Measurements from ENCODE around the gene KIF14.
"Not testable (repeated sequence)": the region's sequence is repeated elsewhere in the genome, so short reads cannot be mapped to it uniquely, and the experiment has no call there.

KIF14 gene

DNA sequence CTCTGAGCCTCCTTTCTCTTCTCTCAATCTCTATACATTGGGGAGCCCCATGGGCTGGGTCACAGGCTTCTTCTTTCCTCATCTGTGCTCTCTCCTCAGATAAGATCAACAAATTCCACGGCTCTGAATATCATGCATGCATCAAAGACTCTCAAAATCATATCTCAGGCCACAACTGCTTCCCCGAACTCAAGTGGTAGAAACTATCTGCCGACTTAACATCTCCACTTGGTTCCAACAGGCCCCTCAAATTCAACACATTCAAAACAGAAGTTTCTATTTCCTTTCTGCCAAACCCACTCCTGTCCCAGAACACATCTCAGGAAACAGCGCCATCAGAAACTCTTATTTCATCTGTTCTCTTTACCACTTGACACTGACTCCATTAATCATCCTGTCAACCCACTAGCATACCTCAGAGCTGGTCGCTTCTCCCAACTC lies 32.5 kb upstream of the KIF14 start:
- Histone ChIP-seq H3K9ac (ENCODE audit: low read length) (no peak overlapping the region), H3K9me3 (ENCODE audit: control insufficient read depth, low read length) (no peaks in the 10 kb centered on the region), H3K27me3 (ENCODE audit: control insufficient read depth, insufficient read depth, low read length) (no peaks in the 10 kb centered on the region), H3K36me3 (ENCODE audit: control insufficient read depth, insufficient read depth, low read length) (peaks cover 3% of the 10 kb centered on the region), H3K4me3 (ENCODE audit: low read length) (no peak overlapping the region), H3K4me1 (ENCODE audit: control insufficient read depth, insufficient read depth, low read length) (no peaks in the 10 kb centered on the region)

GRCh38 chr1:200652378-200652777 lies 31.8 kb upstream of the KIF14 start:
- no peaks in the 10 kb centered on the region for H3K27me3 ChIP-seq (ENCODE audit: control insufficient read depth, insufficient read depth, low read length)
- H3K9me3 ChIP-seq (ENCODE audit: control insufficient read depth, low read length), result no peaks in the 10 kb centered on the region
- H3K4me3 ChIP-seq (ENCODE audit: low read length), result no peak overlapping the region
- no peak overlapping the region for H3K9ac ChIP-seq (ENCODE audit: low read length)
- H3K36me3 ChIP-seq (ENCODE audit: control insufficient read depth, insufficient read depth, low read length), result peaks cover 3% of the 10 kb centered on the region
- no peaks in the 10 kb centered on the region for H3K4me1 ChIP-seq (ENCODE audit: control insufficient read depth, insufficient read depth, low read length)

- no peaks in the 10 kb centered on the region for H3K9me3 ChIP-seq (ENCODE audit: control insufficient read depth, low read length)
- no peak overlapping the region for H3K4me3 ChIP-seq (ENCODE audit: low read length)
- H3K9ac ChIP-seq (ENCODE audit: low read length), result no peak overlapping the region
- H3K4me1 ChIP-seq (ENCODE audit: control insufficient read depth, insufficient read depth, low read length), result no peaks in the 10 kb centered on the region
- no peaks in the 10 kb centered on the region for H3K36me3 ChIP-seq (ENCODE audit: control insufficient read depth, insufficient read depth, low read length)
- H3K27me3 ChIP-seq (ENCODE audit: control insufficient read depth, insufficient read depth, low read length), result no peaks in the 10 kb centered on the region
Measured at GRCh38 chr1:200646515-200646914, 26.0 kb upstream of the KIF14 start.

DNA sequence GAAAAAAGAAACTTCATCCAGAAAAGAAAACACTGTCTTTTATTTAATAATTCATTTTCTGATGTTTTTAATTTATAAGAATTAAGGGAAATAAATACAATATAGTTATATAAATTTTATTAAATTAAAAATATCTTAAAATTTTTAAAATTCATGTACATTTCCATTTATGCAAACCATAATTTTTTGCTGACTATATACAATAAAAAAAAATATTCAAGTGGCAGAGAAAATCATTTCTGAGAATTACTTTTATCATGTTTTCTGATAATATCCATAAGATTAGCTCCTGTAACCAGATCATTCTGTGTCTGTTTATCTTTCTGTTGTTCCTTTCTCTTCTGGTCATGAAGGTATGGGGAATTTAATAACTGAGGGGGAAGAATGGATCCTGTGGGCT lies 23.5 kb upstream of the KIF14 start:
- no peaks in the 10 kb centered on the region for H3K36me3 ChIP-seq (ENCODE audit: control insufficient read depth, insufficient read depth, low read length)

GRCh38 chr1:200642481-200642880 lies 21.9 kb upstream of the KIF14 start:
- H3K4me1 ChIP-seq (ENCODE audit: control insufficient read depth, insufficient read depth, low read length), result peaks cover 9% of the 10 kb centered on the region
- no peak overlapping the region for H3K4me3 ChIP-seq (ENCODE audit: low read length)
- H3K27me3 ChIP-seq (ENCODE audit: control insufficient read depth, insufficient read depth, low read length), result no peaks in the 10 kb centered on the region
- no peaks in the 10 kb centered on the region for H3K9me3 ChIP-seq (ENCODE audit: control insufficient read depth, low read length)
- H3K36me3 ChIP-seq (ENCODE audit: control insufficient read depth, insufficient read depth, low read length), result no peaks in the 10 kb centered on the region
- H3K9ac ChIP-seq (ENCODE audit: low read length), result no peak overlapping the region

More for the DNA sequence above, 23.5 kb upstream of the KIF14 start:
- no peak overlapping the region for H3K4me3 ChIP-seq (ENCODE audit: low read length)
- no peaks in the 10 kb centered on the region for H3K27me3 ChIP-seq (ENCODE audit: control insufficient read depth, insufficient read depth, low read length)
- H3K4me1 ChIP-seq (ENCODE audit: control insufficient read depth, insufficient read depth, low read length), result peaks cover 9% of the 10 kb centered on the region
- H3K9ac ChIP-seq (ENCODE audit: low read length), result no peak overlapping the region
- no peaks in the 10 kb centered on the region for H3K9me3 ChIP-seq (ENCODE audit: control insufficient read depth, low read length)

DNA sequence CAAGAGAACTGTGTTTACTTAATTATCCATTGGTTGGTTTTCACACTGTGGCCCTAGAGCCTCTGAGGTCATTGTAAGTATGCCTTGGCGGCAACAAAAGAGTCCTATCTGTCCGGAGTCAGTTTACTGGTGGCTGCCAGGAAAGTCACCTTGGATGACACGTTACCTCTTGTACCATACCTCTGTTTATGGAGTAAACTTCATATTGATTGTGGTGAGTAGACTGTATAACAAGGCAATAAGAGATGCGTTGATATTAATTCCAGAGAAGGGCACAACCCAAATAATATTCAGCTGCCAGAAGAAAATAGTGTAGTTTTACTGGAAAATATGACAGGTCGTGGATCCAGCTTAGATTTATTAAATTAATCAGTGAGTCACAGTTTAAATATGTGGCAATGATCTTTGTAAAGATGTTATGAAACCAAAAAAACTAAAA lies 20.4 kb upstream of the KIF14 start:
- Histone ChIP-seq H3K9me3 (ENCODE audit: control insufficient read depth, low read length) (no peaks in the 10 kb centered on the region), H3K4me1 (ENCODE audit: control insufficient read depth, insufficient read depth, low read length) (peaks cover 9% of the 10 kb centered on the region), H3K9ac (ENCODE audit: low read length) (no peak overlapping the region), H3K4me3 (ENCODE audit: low read length) (no peak overlapping the region), H3K36me3 (ENCODE audit: control insufficient read depth, insufficient read depth, low read length) (no peaks in the 10 kb centered on the region), H3K27me3 (ENCODE audit: control insufficient read depth, insufficient read depth, low read length) (no peaks in the 10 kb centered on the region)

GRCh38 chr1:200640373-200640962 lies 19.9 kb upstream of the KIF14 start:
- no peak overlapping the region for H3K9ac ChIP-seq (ENCODE audit: low read length)
- H3K27me3 ChIP-seq (ENCODE audit: control insufficient read depth, insufficient read depth, low read length), result no peaks in the 10 kb centered on the region
- no peak overlapping the region for H3K4me3 ChIP-seq (ENCODE audit: low read length)
- peaks cover 9% of the 10 kb centered on the region for H3K4me1 ChIP-seq (ENCODE audit: control insufficient read depth, insufficient read depth, low read length)
- H3K9me3 ChIP-seq (ENCODE audit: control insufficient read depth, low read length), result no peaks in the 10 kb centered on the region
- no peaks in the 10 kb centered on the region for H3K36me3 ChIP-seq (ENCODE audit: control insufficient read depth, insufficient read depth, low read length)

DNA sequence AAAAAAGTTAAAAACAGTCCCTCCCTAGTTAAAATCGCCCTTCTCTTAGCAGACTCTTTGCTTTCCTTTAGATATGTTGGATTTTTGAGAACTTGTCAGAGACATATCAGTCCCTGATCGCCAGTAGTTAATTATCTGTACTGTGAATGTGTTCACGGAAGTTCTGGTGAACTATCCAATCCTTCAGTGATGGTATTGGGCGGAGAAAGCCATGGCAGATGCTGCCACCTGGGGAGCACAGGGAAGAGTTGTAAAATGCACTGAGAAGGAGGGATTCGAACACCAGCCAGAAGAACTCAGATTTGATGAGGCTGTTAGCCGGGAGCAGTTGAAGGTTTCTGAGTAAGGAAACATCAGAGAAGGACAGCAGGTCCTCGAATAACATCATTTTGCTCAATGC lies 17.5 kb upstream of the KIF14 start:
- Histone ChIP-seq H3K9me3 (ENCODE audit: control insufficient read depth, low read length) (no peaks in the 10 kb centered on the region), H3K4me3 (ENCODE audit: low read length) (no peak overlapping the region), H3K27me3 (ENCODE audit: control insufficient read depth, insufficient read depth, low read length) (no peaks in the 10 kb centered on the region), H3K4me1 (ENCODE audit: control insufficient read depth, insufficient read depth, low read length) (peaks cover 9% of the 10 kb centered on the region), H3K9ac (ENCODE audit: low read length) (no peak overlapping the region), H3K36me3 (ENCODE audit: control insufficient read depth, insufficient read depth, low read length) (no peaks in the 10 kb centered on the region)

DNA sequence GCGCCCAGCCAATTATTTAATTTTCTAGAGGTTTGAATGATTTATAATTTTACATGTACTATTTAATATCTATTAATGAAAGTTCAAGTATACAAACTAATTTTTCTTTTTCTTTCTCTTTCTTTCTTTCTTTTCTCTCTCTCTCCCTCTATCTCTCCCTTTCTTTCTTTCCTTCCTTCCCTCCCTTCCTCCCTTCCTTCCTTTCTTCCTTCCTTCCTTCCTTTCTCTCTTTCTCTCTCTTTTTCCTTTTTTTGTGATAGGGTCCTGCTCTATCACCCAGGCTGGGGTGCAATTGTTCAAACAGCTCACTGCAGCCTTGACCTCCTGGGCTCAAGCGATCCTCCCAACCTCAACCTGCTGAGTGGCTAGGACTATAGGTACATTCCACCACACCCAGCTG lies 16.1 kb upstream of the KIF14 start:
- H3K27me3 ChIP-seq (ENCODE audit: control insufficient read depth, insufficient read depth, low read length), result no peaks in the 10 kb centered on the region
- no peak overlapping the region for H3K9ac ChIP-seq (ENCODE audit: low read length)
- no peaks in the 10 kb centered on the region for H3K36me3 ChIP-seq (ENCODE audit: control insufficient read depth, insufficient read depth, low read length)
- no peak overlapping the region for H3K4me3 ChIP-seq (ENCODE audit: low read length)
- H3K9me3 ChIP-seq (ENCODE audit: control insufficient read depth, low read length), result no peaks in the 10 kb centered on the region
- peaks cover 9% of the 10 kb centered on the region for H3K4me1 ChIP-seq (ENCODE audit: control insufficient read depth, insufficient read depth, low read length)

- Histone ChIP-seq H3K27me3 (ENCODE audit: control insufficient read depth, insufficient read depth, low read length) (no peaks in the 10 kb centered on the region), H3K9me3 (ENCODE audit: control insufficient read depth, low read length) (no peaks in the 10 kb centered on the region), H3K4me1 (ENCODE audit: control insufficient read depth, insufficient read depth, low read length) (no peaks in the 10 kb centered on the region), H3K4me3 (ENCODE audit: low read length) (no peak overlapping the region), H3K9ac (ENCODE audit: low read length) (no peak overlapping the region), H3K36me3 (ENCODE audit: control insufficient read depth, insufficient read depth, low read length) (no peaks in the 10 kb centered on the region)
Measured at GRCh38 chr1:200634261-200635122, 13.9 kb upstream of the KIF14 start.

DNA sequence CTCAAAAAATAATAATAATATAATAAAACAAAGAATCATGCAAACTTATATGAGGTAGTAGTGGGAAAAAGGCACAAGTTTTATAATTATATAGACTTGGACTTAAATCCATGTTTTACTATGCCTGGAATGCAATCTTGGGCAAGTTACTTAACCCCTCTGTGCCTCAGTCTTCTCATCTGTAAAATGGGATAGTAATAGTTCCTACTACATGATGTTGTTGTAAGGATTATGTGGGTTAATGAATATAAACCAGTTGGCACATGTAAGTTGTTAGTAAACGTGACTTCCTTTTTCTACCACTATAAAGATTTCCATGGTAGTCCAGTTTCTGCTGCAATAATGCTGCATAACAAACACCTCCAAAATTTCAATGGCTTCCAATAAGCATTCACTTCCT lies 10.8 kb upstream of the KIF14 start:
- Histone ChIP-seq H3K9ac (ENCODE audit: low read length) (no peak overlapping the region), H3K4me1 (ENCODE audit: control insufficient read depth, insufficient read depth, low read length) (no peaks in the 10 kb centered on the region), H3K27me3 (ENCODE audit: control insufficient read depth, insufficient read depth, low read length) (no peaks in the 10 kb centered on the region), H3K9me3 (ENCODE audit: control insufficient read depth, low read length) (no peaks in the 10 kb centered on the region), H3K4me3 (ENCODE audit: low read length) (no peak overlapping the region), H3K36me3 (ENCODE audit: control insufficient read depth, insufficient read depth, low read length) (no peaks in the 10 kb centered on the region)

- not testable (repeated sequence) for H3K27me3 ChIP-seq (ENCODE audit: control insufficient read depth, insufficient read depth, low read length); H3K9me3 ChIP-seq (ENCODE audit: control insufficient read depth, low read length); H3K36me3 ChIP-seq (ENCODE audit: control insufficient read depth, insufficient read depth, low read length); H3K4me3 ChIP-seq (ENCODE audit: low read length); H3K9ac ChIP-seq (ENCODE audit: low read length); H3K4me1 ChIP-seq (ENCODE audit: control insufficient read depth, insufficient read depth, low read length)
Measured at GRCh38 chr1:200630515-200630899, 10.0 kb upstream of the KIF14 start.
